ENCODE results near the gene AQP12A. TPM values are rescaled to one million over a fixed set of nuclear protein-coding genes. Genes with fewer than 3 reads are reported as not detected.

Gene AQP12A
- polyA plus RNA-seq, 1 of the 3 experiments (the other 2 are of a cell fraction): not detected

- TF ChIP-seq, protein P1, sequence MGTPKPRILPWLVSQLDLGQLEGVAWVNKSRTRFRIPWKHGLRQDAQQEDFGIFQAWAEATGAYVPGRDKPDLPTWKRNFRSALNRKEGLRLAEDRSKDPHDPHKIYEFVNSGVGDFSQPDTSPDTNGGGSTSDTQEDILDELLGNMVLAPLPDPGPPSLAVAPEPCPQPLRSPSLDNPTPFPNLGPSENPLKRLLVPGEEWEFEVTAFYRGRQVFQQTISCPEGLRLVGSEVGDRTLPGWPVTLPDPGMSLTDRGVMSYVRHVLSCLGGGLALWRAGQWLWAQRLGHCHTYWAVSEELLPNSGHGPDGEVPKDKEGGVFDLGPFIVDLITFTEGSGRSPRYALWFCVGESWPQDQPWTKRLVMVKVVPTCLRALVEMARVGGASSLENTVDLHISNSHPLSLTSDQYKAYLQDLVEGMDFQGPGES (IDR thresholded peaks at IDR 0.05; ENCODE audit: low read depth, low read length): no peak
- TF ChIP-seq RCOR1 (IDR thresholded peaks at IDR 0.05; ENCODE audit: low read length) (no peak), RAD21 (IDR thresholded peaks at IDR 0.05; ENCODE audit: low read length) (no peak), USF1 (IDR thresholded peaks at IDR 0.05; ENCODE audit: borderline replicate concordance, low read depth) (no peak), EZH2phosphoT487 (IDR thresholded peaks at IDR 0.05; ENCODE audit: borderline replicate concordance, low read depth) (no peak), FOSL2 (IDR thresholded peaks at IDR 0.05; ENCODE audit: borderline replicate concordance, low read depth) (no peak), POLR2AphosphoS5 (IDR thresholded peaks at IDR 0.05; ENCODE audit: low read depth, low read length) (no peak), ELF1 (IDR thresholded peaks at IDR 0.05) (no peak), MEF2A (IDR thresholded peaks at IDR 0.05; ENCODE audit: borderline replicate concordance, low read depth) (no peak)
- TF ChIP-seq, protein P2, sequence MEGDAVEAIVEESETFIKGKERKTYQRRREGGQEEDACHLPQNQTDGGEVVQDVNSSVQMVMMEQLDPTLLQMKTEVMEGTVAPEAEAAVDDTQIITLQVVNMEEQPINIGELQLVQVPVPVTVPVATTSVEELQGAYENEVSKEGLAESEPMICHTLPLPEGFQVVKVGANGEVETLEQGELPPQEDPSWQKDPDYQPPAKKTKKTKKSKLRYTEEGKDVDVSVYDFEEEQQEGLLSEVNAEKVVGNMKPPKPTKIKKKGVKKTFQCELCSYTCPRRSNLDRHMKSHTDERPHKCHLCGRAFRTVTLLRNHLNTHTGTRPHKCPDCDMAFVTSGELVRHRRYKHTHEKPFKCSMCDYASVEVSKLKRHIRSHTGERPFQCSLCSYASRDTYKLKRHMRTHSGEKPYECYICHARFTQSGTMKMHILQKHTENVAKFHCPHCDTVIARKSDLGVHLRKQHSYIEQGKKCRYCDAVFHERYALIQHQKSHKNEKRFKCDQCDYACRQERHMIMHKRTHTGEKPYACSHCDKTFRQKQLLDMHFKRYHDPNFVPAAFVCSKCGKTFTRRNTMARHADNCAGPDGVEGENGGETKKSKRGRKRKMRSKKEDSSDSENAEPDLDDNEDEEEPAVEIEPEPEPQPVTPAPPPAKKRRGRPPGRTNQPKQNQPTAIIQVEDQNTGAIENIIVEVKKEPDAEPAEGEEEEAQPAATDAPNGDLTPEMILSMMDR (IDR thresholded peaks at IDR 0.05): no peak
- TF ChIP-seq, protein P3, sequence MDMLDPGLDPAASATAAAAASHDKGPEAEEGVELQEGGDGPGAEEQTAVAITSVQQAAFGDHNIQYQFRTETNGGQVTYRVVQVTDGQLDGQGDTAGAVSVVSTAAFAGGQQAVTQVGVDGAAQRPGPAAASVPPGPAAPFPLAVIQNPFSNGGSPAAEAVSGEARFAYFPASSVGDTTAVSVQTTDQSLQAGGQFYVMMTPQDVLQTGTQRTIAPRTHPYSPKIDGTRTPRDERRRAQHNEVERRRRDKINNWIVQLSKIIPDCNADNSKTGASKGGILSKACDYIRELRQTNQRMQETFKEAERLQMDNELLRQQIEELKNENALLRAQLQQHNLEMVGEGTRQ (IDR thresholded peaks at IDR 0.05; ENCODE audit: borderline replicate concordance, low read depth, low read length): no peak
These were observed 5.8 kb upstream of the AQP12A start (continued) for GRCh38 chr2:240685771-240686371.

GRCh38 chr2:240686460-240686859 is 5.2 kb upstream of the AQP12A start:
- ChIA-PET POLR2A (no interaction called here), CTCF (no interaction called here)
- H3K4me3 ChIP-seq (ENCODE audit: low read depth in 2 of 2, low read length in 1 of 2): no peak overlapping the region
- no peak overlapping the region for H3K9ac ChIP-seq
- no peaks in the 10 kb centered on the region for H4K20me1 ChIP-seq (ENCODE audit: insufficient read depth)
- no peaks in the 10 kb centered on the region for H3K4me1 ChIP-seq (ENCODE audit: control insufficient read depth in 1 of 2, insufficient read depth in 2 of 2, low read depth in 1 of 2, low read length in 1 of 2)
- no peaks in the 10 kb centered on the region for H3K79me2 ChIP-seq (ENCODE audit: insufficient read depth)
- no peaks in the 10 kb centered on the region for H3F3A ChIP-seq (replicated peaks; ENCODE audit: insufficient read depth)
- no peak for DNase-seq
- H3K36me3 ChIP-seq (replicated peaks in 1 of 2; ENCODE audit: control insufficient read depth in 1 of 2, insufficient read depth in 2 of 2, low read length in 1 of 2): no peaks in the 10 kb centered on the region
- H3K27ac ChIP-seq (ENCODE audit: low read depth in 2 of 2, low read length in 1 of 2): no peak overlapping the region
- WGBS (ENCODE audit: low lambda C conversion rate): 16% methylated on average over 6 of the region's 6 CpGs
- no peak overlapping the region for H2AFZ ChIP-seq (ENCODE audit: low read depth)
- H3K9me3 ChIP-seq: no peaks in the 10 kb centered on the region
- H3K4me2 ChIP-seq: no peak overlapping the region
- no peaks in the 10 kb centered on the region for H3K9me2 ChIP-seq
- no peaks in the 10 kb centered on the region; the same call in 1 of the 2 replicates for H3K27me3 ChIP-seq (ENCODE audit: insufficient read depth)
- TF ChIP-seq USF1 (IDR thresholded peaks at IDR 0.05; ENCODE audit: borderline replicate concordance, low read depth) (no peak), TEAD4 (IDR thresholded peaks at IDR 0.05; ENCODE audit: borderline replicate concordance, insufficient read depth) (no peak), NFIC (IDR thresholded peaks at IDR 0.05; ENCODE audit: borderline replicate concordance) (no peak), TAF1 (IDR thresholded peaks at IDR 0.05; ENCODE audit: borderline replicate concordance, low read depth, low read length) (no peak), CHD2 (IDR thresholded peaks at IDR 0.05; ENCODE audit: low read length, partially characterized antibody) (no peak), MEF2A (IDR thresholded peaks at IDR 0.05; ENCODE audit: borderline replicate concordance, low read depth) (no peak), RFX5 (IDR thresholded peaks at IDR 0.05; ENCODE audit: low read length) (no peak), RAD21 (IDR thresholded peaks at IDR 0.05; ENCODE audit: low read length) (no peak), MAX (IDR thresholded peaks at IDR 0.05; ENCODE audit: low read depth) (no peak), JUND (IDR thresholded peaks at IDR 0.05) (no peak)
- TF ChIP-seq, protein P1 (IDR thresholded peaks at IDR 0.05; ENCODE audit: low read depth, low read length): no peak
- TF ChIP-seq, protein P2 (IDR thresholded peaks at IDR 0.05): no peak
- TF ChIP-seq, protein P3 (IDR thresholded peaks at IDR 0.05; ENCODE audit: borderline replicate concordance, low read depth, low read length): no peak

All from SK-N-SH (cell line).